ENCODE data around the gene TRAPPC13.
"Not testable (repeated sequence)": the region's sequence is repeated elsewhere in the genome, so short reads cannot be mapped to it uniquely, and the experiment has no call there.

Gene TRAPPC13

GRCh38 chr5:65676056-65676455 lies 51.2 kb downstream of the TRAPPC13 start:
- DNase-seq (ENCODE audit: low read depth), result not testable (repeated sequence)

GRCh38 chr5:65682148-65682547 lies 57.3 kb downstream of the TRAPPC13 start:
- no peak for DNase-seq (ENCODE audit: low read depth)

GRCh38 chr5:65693121-65693520 lies 68.3 kb downstream of the TRAPPC13 start:
- DNase-seq (ENCODE audit: low read depth), result no peak

- DNase-seq (ENCODE audit: low read depth), result no peak
These were observed 70.4 kb downstream of the TRAPPC13 start for GRCh38 chr5:65695162-65695755.

GRCh38 chr5:65695896-65696295 lies 71.1 kb downstream of the TRAPPC13 start:
- DNase-seq (ENCODE audit: low read depth), result no peak

- DNase-seq (ENCODE audit: low read depth), result no peak
These were observed 72.1 kb downstream of the TRAPPC13 start for GRCh38 chr5:65696892-65697291.

GRCh38 chr5:65699338-65699737 lies 74.5 kb downstream of the TRAPPC13 start:
- no peak for DNase-seq (ENCODE audit: low read depth)

- no peak for DNase-seq (ENCODE audit: low read depth)
These were observed 77.2 kb downstream of the TRAPPC13 start for GRCh38 chr5:65702036-65702435.

- no peak for DNase-seq (ENCODE audit: low read depth)
These were observed 79.9 kb downstream of the TRAPPC13 start for GRCh38 chr5:65704621-65705239.

GRCh38 chr5:65707663-65708062 lies 82.8 kb downstream of the TRAPPC13 start:
- DNase-seq (ENCODE audit: low read depth), result no peak

GRCh38 chr5:65708145-65708544 lies 83.3 kb downstream of the TRAPPC13 start:
- no peak for DNase-seq (ENCODE audit: low read depth)

Data from HS-5 (cell line).